K562 (cell line): ENCODE measurements around the gene POU2F3. TPM values are rescaled to one million over a fixed set of nuclear protein-coding genes. Genes with fewer than 3 reads are reported as not detected.

Experiments
- BCL6 ChIP-seq: fragments of 250-450 bp; sonication (Bioruptor Pico); IDR thresholded peaks from 2 replicates; pipeline ENCODE4 v1.4.0; 2020
- CHD2 ChIP-seq: IDR thresholded peaks from 2 replicates; pipeline ENCODE4 v1.6.1; 2011; ENCODE audit warnings: low read depth, low read length
- CHD7 ChIP-seq: fragments of 200-600 bp; sonication (generic); IDR thresholded peaks from one replicate; pipeline ENCODE4 v1.6.1; 2012; ENCODE audit warnings: mild to moderate bottlenecking, low read depth, low read length, inconsistent platforms
- HES1 ChIP-seq: fragments of 450-650 bp; IDR thresholded peaks from 2 replicates; pipeline ENCODE4 v1.6.1; 2016; ENCODE audit warnings: low read depth, mild to moderate bottlenecking, moderate library complexity
- HLTF ChIP-seq: fragments of 450-650 bp; IDR thresholded peaks from 2 replicates; pipeline ENCODE4 v1.6.1; 2016
- HOXB6 ChIP-seq: fragments of 250-450 bp; sonication (Bioruptor Pico); IDR thresholded peaks from 2 replicates; pipeline ENCODE4 v1.5.1; 2022; ENCODE audit warnings: mild to moderate bottlenecking, borderline replicate concordance
- KDM1A ChIP-seq, 2 experiments: fragments of 450-650 bp; IDR thresholded peaks; 2 replicates each; pipeline ENCODE4 v1.6.1; 2016; ENCODE audit warnings: mild to moderate bottlenecking in 2 of 2
- LCOR ChIP-seq: sonication (generic); formaldehyde crosslinking; IDR thresholded peaks from 2 replicates; pipeline ENCODE4 v1.8.0; 2022; ENCODE audit warnings: mild to moderate bottlenecking, missing genetic modification reagents
- NCOA2 ChIP-seq, 2 experiments: fragments of 450-650 bp; IDR thresholded peaks; 2 replicates each; pipeline ENCODE4 v1.6.1; 2018; ENCODE audit warnings: mild to moderate bottlenecking in 2 of 2, moderate library complexity in 1 of 2; ENCODE audit not compliant: partially characterized antibody in 2 of 2
- RBFOX2 ChIP-seq: fragments of 200-400 bp; formaldehyde crosslinking; IDR thresholded peaks from 2 replicates; pipeline ENCODE4 v1.6.1; 2017; ENCODE audit warnings: low read depth, mild to moderate bottlenecking, low read length, moderate library complexity
- RFX7 ChIP-seq: fragments of 250-450 bp; sonication (Bioruptor Pico); IDR thresholded peaks from 2 replicates; pipeline ENCODE4 v1.5.1; 2021; ENCODE audit warnings: mild to moderate bottlenecking
- RHOXF2B ChIP-seq: fragments of 250-450 bp; sonication (Bioruptor Pico); conservative IDR thresholded peaks from 2 replicates; pipeline ENCODE4 v1.5.1; 2021
- SMAD3 ChIP-seq: fragments of 450-650 bp; formaldehyde crosslinking; conservative IDR thresholded peaks from 2 replicates; pipeline ENCODE4 v1.4.0; 2020; ENCODE audit warnings: mild to moderate bottlenecking
- SMARCA4 ChIP-seq: fragments of 450-650 bp; IDR thresholded peaks from 2 replicates; pipeline ENCODE4 v1.6.1; 2016
- STAT5B ChIP-seq: fragments of 250-450 bp; sonication (Bioruptor Pico); IDR thresholded peaks from 2 replicates; pipeline ENCODE4 v1.8.0; 2021; ENCODE audit warnings: mild to moderate bottlenecking, inconsistent platforms
- UBTF ChIP-seq, 2 experiments: IDR thresholded peaks; 2 replicates each; pipeline ENCODE4 v1.6.1; 2012; ENCODE audit warnings: improper control_type of control experiment in 2 of 2, low read depth in 2 of 2, low read length in 2 of 2, borderline replicate concordance in 1 of 2
- ZNF354B ChIP-seq: fragments of 250-450 bp; sonication (Bioruptor Pico); IDR thresholded peaks from 2 replicates; pipeline ENCODE4 v1.4.0; 2020
- polyA plus RNA-seq, 8 experiments: library from polyadenylated mRNA; depleted of rRNA in 4 of 8; stranded (reverse) in 5 of 8; unstranded in 3 of 8; fragments of >200 nt; fragmentation: Nextera tagmentation in 2 of 8; fragmentation: Illumina TruSeq in 1 of 8; extraction: Ambion mirVana in 2 of 8; extraction: Trizol in 1 of 8; gene quantifications; 2 replicates each; pipeline versions ENCODE4 v1.2.1 to v1.2.3, GENCODE V29; 2011 to 2014; ENCODE audit warnings: inconsistent platforms in 1 of 8, missing spikeins in 1 of 8
- total RNA-seq, 7 experiments: library from RNA; depleted of rRNA in 6 of 7; stranded (reverse); fragments of >200 nt in 6 of 7; fragmentation: Illumina TruSeq in 2 of 7; extraction: Trizol in 2 of 7; gene quantifications; 2 replicates each; pipeline versions ENCODE4 v1.2.1 to v1.2.3, GENCODE V29; 2011 to 2021; ENCODE audit warnings: low replicate concordance in 1 of 7

The POU2F3 gene
- total and polyA plus RNA-seq, 9 of the 15 experiments (the other 6 are each of a cell fraction or from before 2014, with no cell fraction given): not detected

- TF ChIP-seq UBTF (IDR thresholded peaks at IDR 0.05; ENCODE audit: borderline replicate concordance in 1 of 2, low read depth in 2 of 2, low read length in 2 of 2): 0 out of 4 replicates have a peak, but pooled peaks of 1 of the 2 experiments have one; percentile 41
- TF ChIP-seq KDM1A (IDR thresholded peaks at IDR 0.05): peak; percentile 87 to 91
- no peak for TF ChIP-seq STAT5B (CRISPR knock-in tag)
- TF ChIP-seq NCOA2 (IDR thresholded peaks at IDR 0.05; ENCODE audit: partially characterized antibody in 2 of 2): no peak
- no peak for TF ChIP-seq RHOXF2B
- no peak for TF ChIP-seq ZNF354B (CRISPR knock-in tag)
- no peak for TF ChIP-seq HLTF
- TF ChIP-seq BCL6 (CRISPR knock-in tag): no peak
- no peak for TF ChIP-seq CHD2
- no peak for TF ChIP-seq SMAD3 (CRISPR knock-in tag)
- no peak for TF ChIP-seq CHD7
- TF ChIP-seq LCOR (CRISPR knock-in tag): peak; percentile 92; the same call in 1 of the 2 replicates
- no peak for TF ChIP-seq HOXB6 (CRISPR knock-in tag)
- TF ChIP-seq HES1: peak; percentile 78
- peak; percentile 94 for TF ChIP-seq SMARCA4
- TF ChIP-seq RFX7 (CRISPR knock-in tag): no peak
- TF ChIP-seq RBFOX2: peak; percentile 54
Observed at GRCh38 chr11:120339394-120339890, 99.5 kb downstream of the POU2F3 start (continued).
